ENCODE data around the gene CEP76.
"Not testable (repeated sequence)": the region's sequence is repeated elsewhere in the genome, so short reads cannot be mapped to it uniquely, and the experiment has no call there.

Gene CEP76

GRCh38 chr18:12703664-12704063 is 1.1 kb upstream of the CEP76 start:
- peak; percentile 31 for DNase-seq

- DNase-seq = no peak
Measured at GRCh38 chr18:12703096-12703567, 609 bp upstream of the CEP76 start.

GRCh38 chr18:12701161-12701560 is 1.4 kb downstream of the CEP76 start:
- no peak for DNase-seq

- DNase-seq = no peak
Measured at GRCh38 chr18:12699747-12700146, 2.8 kb downstream of the CEP76 start.

GRCh38 chr18:12694032-12694431 is 8.5 kb downstream of the CEP76 start:
- DNase-seq = no peak

- no peak for DNase-seq
Measured at GRCh38 chr18:12692206-12692605, 10.3 kb downstream of the CEP76 start.

- DNase-seq = no peak
Measured at GRCh38 chr18:12689256-12689850, 13.2 kb downstream of the CEP76 start.

- no peak for DNase-seq
Measured at GRCh38 chr18:12686100-12686499, 16.4 kb downstream of the CEP76 start.

GRCh38 chr18:12679183-12679786 is 23.2 kb downstream of the CEP76 start:
- peak; percentile 67 for DNase-seq

GRCh38 chr18:12668041-12668440 is 34.5 kb downstream of the CEP76 start:
- no peak for DNase-seq

GRCh38 chr18:12659904-12660605 is 42.5 kb downstream of the CEP76 start:
- DNase-seq = peak; percentile 36

GRCh38 chr18:12658426-12659138 is 43.9 kb downstream of the CEP76 start:
- DNase-seq = peak; percentile 48

- peak; percentile 74 for DNase-seq
Measured at GRCh38 chr18:12657684-12658425, 44.7 kb downstream of the CEP76 start, which contains the start of gene SPIRE1. TSS of gene SPIRE1 (minus strand) at chr18:12658107. CDS start at chr18:12657866, 241 bp downstream.

GRCh38 chr18:12656938-12657683 is 45.4 kb downstream of the CEP76 start:
- DNase-seq = peak; percentile 59

- DNase-seq = no peak
Measured at GRCh38 chr18:12656605-12656937, 46.0 kb downstream of the CEP76 start.

GRCh38 chr18:12654971-12655370 is 47.6 kb downstream of the CEP76 start:
- DNase-seq = no peak

- no peak for DNase-seq
Measured at GRCh38 chr18:12652861-12653401, 49.6 kb downstream of the CEP76 start.

- DNase-seq = no peak
Measured at GRCh38 chr18:12651651-12652050, 50.9 kb downstream of the CEP76 start.

GRCh38 chr18:12647773-12648172 is 54.8 kb downstream of the CEP76 start:
- DNase-seq = no peak

GRCh38 chr18:12645751-12646203 is 56.7 kb downstream of the CEP76 start:
- no peak for DNase-seq

- DNase-seq = no peak
Measured at GRCh38 chr18:12645254-12645653, 57.3 kb downstream of the CEP76 start.

GRCh38 chr18:12643756-12644155 is 58.8 kb downstream of the CEP76 start:
- not testable (repeated sequence) for DNase-seq

Measured in left hindlimb (tissue), 1 donor.